ENCODE results near the gene P2RY2.

P2RY2 gene

GRCh38 chr11:73242251-73243092 is 24.4 kb downstream of the P2RY2 start:
- TF ChIP-seq FOXP2 (optimal IDR thresholded peaks at IDR 0.05; ENCODE audit: borderline replicate concordance, extremely low read depth, extremely low read length, insufficient read depth), result no peak
- TF ChIP-seq TAF1 (IDR thresholded peaks at IDR 0.05; ENCODE audit: borderline replicate concordance, insufficient read depth, low read length), result no peak
- no peak for TF ChIP-seq REST (IDR thresholded peaks at IDR 0.05; ENCODE audit: insufficient read depth in 1 of 2, low read depth in 2 of 2, low read length in 2 of 2)
- no peak for TF ChIP-seq POLR2AphosphoS5 (IDR thresholded peaks at IDR 0.05; ENCODE audit: low read depth, low read length)
- TF ChIP-seq SIN3A (IDR thresholded peaks at IDR 0.05; ENCODE audit: borderline replicate concordance, insufficient read depth, low read length), result no peak

- TF ChIP-seq POLR2AphosphoS5 (IDR thresholded peaks at IDR 0.05; ENCODE audit: low read depth, low read length) (no peak), REST (IDR thresholded peaks at IDR 0.05; ENCODE audit: insufficient read depth in 1 of 2, low read depth in 2 of 2, low read length in 2 of 2) (no peak), TAF1 (IDR thresholded peaks at IDR 0.05; ENCODE audit: borderline replicate concordance, insufficient read depth, low read length) (no peak), SIN3A (IDR thresholded peaks at IDR 0.05; ENCODE audit: borderline replicate concordance, insufficient read depth, low read length) (no peak), FOXP2 (optimal IDR thresholded peaks at IDR 0.05; ENCODE audit: borderline replicate concordance, extremely low read depth, extremely low read length, insufficient read depth) (no peak)
Observed at GRCh38 chr11:73243093-73243485, 25.0 kb downstream of the P2RY2 start.

DNA sequence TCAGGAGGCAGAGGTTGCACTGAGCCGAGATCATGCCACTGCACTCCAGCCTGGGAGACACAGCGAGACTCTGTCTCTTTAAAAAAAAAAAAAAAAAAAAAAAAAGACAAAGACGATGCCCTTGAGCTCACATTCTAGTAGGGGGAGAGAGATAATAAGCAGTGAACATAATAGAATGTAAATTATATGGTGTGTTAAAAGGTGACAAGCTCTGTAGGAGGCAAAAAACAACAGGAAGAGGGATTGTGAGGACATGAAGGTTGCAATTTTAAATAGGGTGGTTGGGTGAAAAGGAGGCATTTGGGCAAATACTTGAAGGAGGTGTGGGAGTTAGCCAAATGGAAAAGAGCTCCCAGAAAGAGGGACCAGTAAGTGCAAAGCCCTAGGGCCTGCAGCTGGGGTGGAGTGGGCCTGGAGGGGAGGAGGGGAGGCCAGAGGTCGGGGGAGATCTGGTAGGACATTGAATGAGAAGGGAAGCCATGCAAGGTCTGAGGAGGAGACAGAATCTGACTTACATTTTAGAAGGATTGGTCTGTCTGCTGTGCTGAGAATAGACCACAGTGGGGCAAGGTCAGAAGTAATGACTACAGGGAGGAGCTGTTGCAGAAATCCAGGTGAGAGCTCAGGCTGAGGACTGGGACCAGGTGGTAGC is 26.6 kb downstream of the P2RY2 start:
- TF ChIP-seq POLR2AphosphoS5 (IDR thresholded peaks at IDR 0.05; ENCODE audit: low read depth, low read length) (no peak), FOXP2 (optimal IDR thresholded peaks at IDR 0.05; ENCODE audit: borderline replicate concordance, extremely low read depth, extremely low read length, insufficient read depth) (no peak), TAF1 (IDR thresholded peaks at IDR 0.05; ENCODE audit: borderline replicate concordance, insufficient read depth, low read length) (no peak), REST (IDR thresholded peaks at IDR 0.05; ENCODE audit: insufficient read depth in 1 of 2, low read depth in 2 of 2, low read length in 2 of 2) (no peak), SIN3A (IDR thresholded peaks at IDR 0.05; ENCODE audit: borderline replicate concordance, insufficient read depth, low read length) (no peak)

DNA sequence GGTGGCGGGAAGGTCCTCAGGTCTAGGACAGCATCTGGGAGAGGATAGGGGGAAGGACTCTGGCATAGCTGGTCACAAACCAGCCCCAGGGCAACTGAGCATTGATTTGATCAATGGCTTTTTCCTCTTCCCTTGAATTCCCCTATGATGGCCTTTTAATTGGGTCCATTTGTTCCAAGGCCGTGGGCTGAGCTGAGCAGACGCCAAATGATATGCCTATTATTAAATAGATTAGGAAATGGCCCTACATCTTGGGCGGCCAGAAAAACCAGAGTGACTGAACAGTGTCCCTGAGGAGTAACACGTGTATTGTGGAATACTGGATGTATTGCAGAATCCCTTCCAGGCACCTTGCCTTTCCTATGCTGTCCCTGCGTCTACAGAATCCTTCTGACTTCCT is 27.4 kb downstream of the P2RY2 start:
- TF ChIP-seq SIN3A (IDR thresholded peaks at IDR 0.05; ENCODE audit: borderline replicate concordance, insufficient read depth, low read length) (no peak), TAF1 (IDR thresholded peaks at IDR 0.05; ENCODE audit: borderline replicate concordance, insufficient read depth, low read length) (no peak), REST (IDR thresholded peaks at IDR 0.05; ENCODE audit: insufficient read depth in 1 of 2, low read depth in 2 of 2, low read length in 2 of 2) (no peak), FOXP2 (optimal IDR thresholded peaks at IDR 0.05; ENCODE audit: borderline replicate concordance, extremely low read depth, extremely low read length, insufficient read depth) (no peak), POLR2AphosphoS5 (IDR thresholded peaks at IDR 0.05; ENCODE audit: low read depth, low read length) (no peak)
